Mammary epithelial cell (primary cell): ENCODE measurements around the gene FANCC.

ENCODE experiments used
- CTCF ChIP-seq, 2 donors: IDR thresholded peaks in 1 of 2; conservative IDR thresholded peaks in 1 of 2; 2 replicates each; pipeline ENCODE4 v1.5.1; 2011 to 2012; ENCODE audit warnings: inconsistent platforms in 2 of 2, low read length in 2 of 2, mild to moderate bottlenecking in 2 of 2, control low read depth in 1 of 2, low read depth in 1 of 2; ENCODE audit not compliant: insufficient read depth in 1 of 2; ENCODE audit errors: extremely low read depth in 1 of 2
- EZH2 ChIP-seq: IDR thresholded peaks from 2 replicates; pipeline ENCODE4 v1.6.1; 2012; ENCODE audit warnings: low read length, inconsistent platforms, borderline replicate concordance

GRCh38 chr9:95176755-95177319, 140.7 kb downstream of the FANCC start:
- TF ChIP-seq CTCF (conservative IDR thresholded peaks at IDR 0.05 in 1 of 2, IDR thresholded peaks at IDR 0.05 in 1 of 2; ENCODE audit: extremely low read depth in 1 of 2, insufficient read depth in 1 of 2, low read depth in 1 of 2, low read length in 2 of 2) (no peak), EZH2 (no peak)
